Measurements from ENCODE around the gene DDX39B.
"Not testable (repeated sequence)": the region's sequence is repeated elsewhere in the genome, so short reads cannot be mapped to it uniquely, and the experiment has no call there.

Gene DDX39B

GRCh38 chr6:31556307-31556706, 14.5 kb upstream of the DDX39B start:
- Histone ChIP-seq H3K9me3 (ENCODE audit: control insufficient read depth, insufficient read depth, low read length) (no peaks in the 10 kb centered on the region), H3K4me2 (ENCODE audit: low read length) (no peak overlapping the region), H3K79me2 (ENCODE audit: control insufficient read depth, low read length) (no peaks in the 10 kb centered on the region), H3K4me3 (ENCODE audit: low read length) (no peak overlapping the region), H3K9me2 (replicated peaks; ENCODE audit: control insufficient read depth, low read length) (no peaks in the 10 kb centered on the region), H3K36me3 (ENCODE audit: control insufficient read depth, low read length) (peaks cover 30% of the 10 kb centered on the region), H3K4me1 (ENCODE audit: control insufficient read depth, low read length) (peaks cover 57% of the 10 kb centered on the region), H4K20me1 (ENCODE audit: control insufficient read depth, insufficient read depth, low read depth, low read length) (no peaks in the 10 kb centered on the region), H3K27me3 (ENCODE audit: control insufficient read depth, low read length) (no peaks in the 10 kb centered on the region), H3F3A (ENCODE audit: control insufficient read depth, insufficient read depth) (peaks cover 22% of the 10 kb centered on the region), H3K27ac (ENCODE audit: low read depth, low read length) (no peak overlapping the region)
- no peak for TF ChIP-seq EZH2phosphoT487 (IDR thresholded peaks at IDR 0.05; ENCODE audit: borderline replicate concordance, low read length)
- no peak for TF ChIP-seq CTCF (IDR thresholded peaks at IDR 0.05; ENCODE audit: low read depth, low read length, poor library complexity, severe bottlenecking)

- peaks cover 18% of the 10 kb centered on the region for H3K36me3 ChIP-seq (ENCODE audit: control insufficient read depth, low read length)
- H3K9me3 ChIP-seq (ENCODE audit: control insufficient read depth, insufficient read depth, low read length); H3K27me3 ChIP-seq (ENCODE audit: control insufficient read depth, low read length); H3K27ac ChIP-seq (ENCODE audit: low read depth, low read length); H3K79me2 ChIP-seq (ENCODE audit: control insufficient read depth, low read length); H3K4me2 ChIP-seq (ENCODE audit: low read length); H4K20me1 ChIP-seq (ENCODE audit: control insufficient read depth, insufficient read depth, low read depth, low read length); H3K9me2 ChIP-seq (replicated peaks; ENCODE audit: control insufficient read depth, low read length); H3K4me3 ChIP-seq (ENCODE audit: low read length): not testable (repeated sequence)
- TF ChIP-seq CTCF (IDR thresholded peaks at IDR 0.05; ENCODE audit: low read depth, low read length, poor library complexity, severe bottlenecking) = peak; percentile 64
- peaks cover 18% of the 10 kb centered on the region for H3F3A ChIP-seq (ENCODE audit: control insufficient read depth, insufficient read depth)
- peaks cover 49% of the 10 kb centered on the region for H3K4me1 ChIP-seq (ENCODE audit: control insufficient read depth, low read length)
Observed at GRCh38 chr6:31551371-31551770, 9.6 kb upstream of the DDX39B start.

GRCh38 chr6:31548544-31548873, 6.7 kb upstream of the DDX39B start:
- Histone ChIP-seq H3K4me2 (ENCODE audit: low read length) (peak overlapping the region; percentile 95), H3K27ac (ENCODE audit: low read depth, low read length) (no peak overlapping the region), H3K9me3 (ENCODE audit: control insufficient read depth, insufficient read depth, low read length) (no peaks in the 10 kb centered on the region), H3K27me3 (ENCODE audit: control insufficient read depth, low read length) (no peaks in the 10 kb centered on the region), H3F3A (ENCODE audit: control insufficient read depth, insufficient read depth) (peaks cover 19% of the 10 kb centered on the region), H3K4me3 (ENCODE audit: low read length) (peak overlapping the region; percentile 81), H3K9me2 (replicated peaks; ENCODE audit: control insufficient read depth, low read length) (no peaks in the 10 kb centered on the region), H3K36me3 (ENCODE audit: control insufficient read depth, low read length) (peaks cover 15% of the 10 kb centered on the region), H3K4me1 (ENCODE audit: control insufficient read depth, low read length) (peaks cover 56% of the 10 kb centered on the region), H4K20me1 (ENCODE audit: control insufficient read depth, insufficient read depth, low read depth, low read length) (no peaks in the 10 kb centered on the region), H3K79me2 (ENCODE audit: control insufficient read depth, low read length) (peaks cover 12% of the 10 kb centered on the region)
- TF ChIP-seq CTCF (IDR thresholded peaks at IDR 0.05; ENCODE audit: low read depth, low read length, poor library complexity, severe bottlenecking) (no peak), EZH2phosphoT487 (IDR thresholded peaks at IDR 0.05; ENCODE audit: borderline replicate concordance, low read length) (no peak)

All from DOHH2 (cell line).